Subcutaneous abdominal adipose tissue (tissue), 5 donors: ENCODE data around the gene PSMC3IP.

Source experiments
- H3K27ac ChIP-seq: one replicate; pipeline ENCODE4 v1.7.0; 2013; ENCODE audit warnings: low read depth, mild to moderate bottlenecking, inconsistent platforms, low read length, moderate library complexity
- H3K27me3 ChIP-seq, 5 donors: one replicate each; pipeline ENCODE4 v1.7.0; 2013; ENCODE audit warnings: low read length in 5 of 5, inconsistent platforms in 1 of 5; ENCODE audit not compliant: control insufficient read depth in 5 of 5, insufficient read depth in 4 of 5
- H3K36me3 ChIP-seq, 5 donors: one replicate each; pipeline ENCODE4 v1.7.0; 2013; ENCODE audit warnings: low read length in 5 of 5; ENCODE audit not compliant: control insufficient read depth in 5 of 5, insufficient read depth in 5 of 5
- H3K4me1 ChIP-seq, 5 donors: one replicate each; pipeline ENCODE4 v1.7.0; 2013; ENCODE audit warnings: low read length in 5 of 5, mild to moderate bottlenecking in 3 of 5, moderate library complexity in 1 of 5; ENCODE audit not compliant: control insufficient read depth in 5 of 5, insufficient read depth in 5 of 5
- H3K4me3 ChIP-seq, 5 donors: one replicate each; pipeline ENCODE4 v1.7.0; 2013; ENCODE audit warnings: low read length in 5 of 5, low read depth in 1 of 5
- H3K9ac ChIP-seq, 5 donors: one replicate each; pipeline ENCODE4 v1.7.0; 2013; ENCODE audit warnings: low read length in 5 of 5, mild to moderate bottlenecking in 4 of 5, moderate library complexity in 3 of 5
- H3K9me3 ChIP-seq, 5 donors: one replicate each; pipeline ENCODE4 v1.7.0; 2013; ENCODE audit warnings: low read length in 5 of 5; ENCODE audit not compliant: control insufficient read depth in 5 of 5
- donor health status: healthy.
- donor health status: healthy.
- donor health status: healthy.
- donor health status: healthy.
- donor health status: healthy.

The PSMC3IP gene

GRCh38 chr17:42586514-42587230 lies 9.1 kb upstream of the PSMC3IP start:
- Histone ChIP-seq H3K9me3 (no peaks in the 10 kb centered on the region), H3K36me3 (peaks cover 23 to 93% (median 79%) of the 10 kb centered on the region in 5 donors), H3K4me1 (peaks cover 3 to 27% (median 21%) of the 10 kb centered on the region in 5 donors), H3K27me3 (no peaks in the 10 kb centered on the region), H3K27ac (peak overlapping the region; percentile 24), H3K4me3 (no peak overlapping the region), H3K9ac (peak overlapping the region in 2 of 5 donors; percentile 15 to 30)

- Histone ChIP-seq H3K36me3 (peaks cover 17 to 93% (median 80%) of the 10 kb centered on the region in 5 donors), H3K27ac (peak overlapping the region; percentile 24), H3K27me3 (no peaks in the 10 kb centered on the region), H3K9ac (peak overlapping the region in 1 of 5 donors; percentile 56), H3K4me1 (peaks cover 3 to 27% (median 21%) of the 10 kb centered on the region in 5 donors), H3K4me3 (no peak overlapping the region), H3K9me3 (no peaks in the 10 kb centered on the region)
Observed at GRCh38 chr17:42585353-42585752, 7.8 kb upstream of the PSMC3IP start.

GRCh38 chr17:42584880-42585279 lies 7.4 kb upstream of the PSMC3IP start:
- Histone ChIP-seq H3K36me3 (peaks cover 20 to 93% (median 84%) of the 10 kb centered on the region in 5 donors), H3K9me3 (no peaks in the 10 kb centered on the region), H3K4me1 (peaks cover 3 to 27% (median 21%) of the 10 kb centered on the region in 5 donors), H3K27ac (no peak overlapping the region), H3K27me3 (no peaks in the 10 kb centered on the region), H3K4me3 (no peak overlapping the region), H3K9ac (peak overlapping the region in 1 of 5 donors; percentile 56)

- H3K27ac ChIP-seq = no peak overlapping the region
- no peaks in the 10 kb centered on the region for H3K9me3 ChIP-seq
- no peaks in the 10 kb centered on the region for H3K27me3 ChIP-seq
- no peak overlapping the region for H3K9ac ChIP-seq
- peaks cover 10 to 40% (median 38%) of the 10 kb centered on the region in 5 donors for H3K4me1 ChIP-seq
- H3K36me3 ChIP-seq = peaks cover 13 to 72% (median 67%) of the 10 kb centered on the region in 5 donors
- H3K4me3 ChIP-seq = no peak overlapping the region
Observed at GRCh38 chr17:42581744-42582270, 4.3 kb upstream of the PSMC3IP start.

GRCh38 chr17:42579794-42580551 lies 2.4 kb upstream of the PSMC3IP start:
- Histone ChIP-seq H3K36me3 (peaks cover 13 to 63% (median 54%) of the 10 kb centered on the region in 5 donors), H3K4me1 (peaks cover 7 to 24% (median 22%) of the 10 kb centered on the region in 5 donors), H3K9me3 (no peaks in the 10 kb centered on the region), H3K27me3 (no peaks in the 10 kb centered on the region), H3K9ac (no peak overlapping the region), H3K27ac (no peak overlapping the region), H3K4me3 (no peak overlapping the region)

- peaks cover 19 to 64% (median 54%) of the 10 kb centered on the region in 5 donors for H3K36me3 ChIP-seq
- peak overlapping the region; percentile 74 to 98 (median 89) for H3K9ac ChIP-seq
- peak overlapping the region; percentile 70 to 93 (median 82) for H3K4me3 ChIP-seq
- H3K27ac ChIP-seq = peak overlapping the region; percentile 86
- H3K27me3 ChIP-seq = no peaks in the 10 kb centered on the region
- H3K4me1 ChIP-seq = peaks cover 7 to 22% (median 19%) of the 10 kb centered on the region in 5 donors
- H3K9me3 ChIP-seq = no peaks in the 10 kb centered on the region
Observed at GRCh38 chr17:42578282-42578869, 847 bp upstream of the PSMC3IP start.

GRCh38 chr17:42577140-42577531 lies 393 bp downstream of the PSMC3IP start:
- H3K36me3 ChIP-seq = peaks cover 10 to 63% (median 52%) of the 10 kb centered on the region in 5 donors
- peak overlapping the region; percentile 70 to 89 (median 79) for H3K4me3 ChIP-seq
- peaks cover 8 to 25% (median 22%) of the 10 kb centered on the region in 5 donors for H3K4me1 ChIP-seq
- H3K9me3 ChIP-seq = no peaks in the 10 kb centered on the region
- peak overlapping the region; percentile 86 for H3K27ac ChIP-seq
- no peaks in the 10 kb centered on the region for H3K27me3 ChIP-seq
- H3K9ac ChIP-seq = peak overlapping the region; percentile 71 to 90 (median 79)

GRCh38 chr17:42574463-42574862 lies 3.1 kb downstream of the PSMC3IP start:
- Histone ChIP-seq H3K36me3 (peaks cover 6 to 64% (median 49%) of the 10 kb centered on the region in 5 donors), H3K4me1 (peaks cover 16 to 45% (median 43%) of the 10 kb centered on the region in 5 donors), H3K9me3 (no peaks in the 10 kb centered on the region), H3K4me3 (no peak overlapping the region), H3K27me3 (no peaks in the 10 kb centered on the region), H3K27ac (no peak overlapping the region), H3K9ac (no peak overlapping the region)

- H3K9ac ChIP-seq = peak overlapping the region in 1 of 5 donors; percentile 8
- no peak overlapping the region for H3K27ac ChIP-seq
- H3K9me3 ChIP-seq = no peaks in the 10 kb centered on the region
- H3K27me3 ChIP-seq = no peaks in the 10 kb centered on the region
- no peak overlapping the region for H3K4me3 ChIP-seq
- H3K36me3 ChIP-seq = peaks cover 6 to 74% (median 61%) of the 10 kb centered on the region in 5 donors
- H3K4me1 ChIP-seq = peaks cover 13 to 47% (median 40%) of the 10 kb centered on the region in 5 donors
Observed at GRCh38 chr17:42573095-42573494, 4.4 kb downstream of the PSMC3IP start.
